ENCODE data around the gene MZT2A.
A peak's percentile ranks its signal among the peaks of the same experiment; 100 is the strongest.
"Not testable (repeated sequence)": the region's sequence is repeated elsewhere in the genome, so short reads cannot be mapped to it uniquely, and the experiment has no call there.

Gene MZT2A

DNA sequence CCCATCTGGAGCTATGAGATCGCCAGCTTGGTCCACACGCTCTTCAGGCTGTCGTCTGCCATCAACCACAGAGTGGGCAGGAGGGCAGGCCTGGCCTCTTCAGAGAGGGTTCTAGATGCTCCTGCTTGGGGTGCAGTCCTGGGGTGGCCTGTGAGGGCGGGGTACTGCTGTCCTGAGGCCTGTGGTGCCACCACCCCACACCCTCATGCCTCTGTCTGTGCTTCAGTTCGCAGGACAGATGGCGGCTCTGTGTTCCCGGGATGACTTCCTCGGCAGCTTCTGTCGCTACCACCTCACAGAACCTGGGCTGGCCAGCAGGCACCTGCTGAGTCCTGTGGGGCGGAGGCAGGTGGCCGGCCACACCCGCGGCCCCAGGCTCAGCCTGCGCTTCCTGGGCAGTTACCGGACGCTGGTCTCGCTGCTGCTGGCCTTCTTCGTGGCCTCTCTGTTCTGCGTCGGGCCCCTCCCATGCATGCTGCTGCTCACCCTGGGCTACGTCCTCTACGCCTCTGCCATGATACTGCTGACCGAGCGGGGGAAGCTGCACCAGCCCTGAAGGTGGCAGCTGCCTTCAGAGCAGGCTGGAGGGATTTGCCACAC is 27.8 kb upstream of the MZT2A start:
- DNase-seq: not testable (repeated sequence)

DNA sequence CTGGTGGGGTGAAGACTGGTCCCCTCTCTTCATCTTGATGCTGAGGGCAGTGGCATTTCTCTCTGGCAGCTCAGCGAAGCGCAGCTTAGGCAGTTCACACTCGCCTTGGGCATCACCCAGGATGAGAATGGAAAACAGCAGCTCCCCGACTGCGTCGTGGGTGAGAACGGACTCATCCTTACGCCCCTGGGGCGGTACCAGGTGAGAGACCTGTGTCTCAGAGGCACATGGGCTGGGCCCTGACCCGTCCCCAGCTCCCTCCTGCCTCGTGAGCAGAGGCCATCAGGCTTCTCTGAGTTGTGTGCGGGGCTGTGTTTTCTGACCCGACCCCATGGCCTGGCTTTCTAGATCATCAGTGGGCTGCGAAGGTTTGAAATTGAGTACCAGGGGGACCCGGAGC is 27.3 kb upstream of the MZT2A start:
- no peak for DNase-seq

- DNase-seq: not testable (repeated sequence)
Measured at GRCh38 chr2:131518531-131518930, 26.3 kb upstream of the MZT2A start.

DNA sequence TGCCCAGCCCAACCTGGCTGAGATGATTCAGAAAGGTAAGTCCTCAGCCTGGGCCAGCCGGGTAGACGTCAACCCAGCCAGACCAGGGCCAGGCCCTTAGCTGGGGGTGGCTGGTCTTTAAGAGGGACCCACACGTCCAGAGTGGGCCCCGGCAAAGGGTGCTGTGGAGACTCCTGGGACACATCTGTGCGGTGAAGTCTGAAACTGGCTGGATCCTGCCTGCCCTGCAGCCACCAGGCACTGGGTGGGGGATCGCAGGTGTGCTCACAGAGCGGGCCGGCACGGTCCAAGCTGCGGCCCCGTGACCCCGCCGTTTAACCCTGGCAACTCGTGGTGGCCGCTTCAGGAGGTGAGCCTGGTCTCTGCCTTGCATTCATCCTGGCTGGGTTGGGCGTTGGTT is 25.7 kb upstream of the MZT2A start:
- DNase-seq: not testable (repeated sequence)

- no peak for DNase-seq
Measured at GRCh38 chr2:131517106-131517831, 25.1 kb upstream of the MZT2A start.

GRCh38 chr2:131516621-131517020 is 24.4 kb upstream of the MZT2A start:
- not testable (repeated sequence) for DNase-seq

GRCh38 chr2:131516011-131516410 is 23.8 kb upstream of the MZT2A start:
- no peak for DNase-seq

- DNase-seq: not testable (repeated sequence)
Measured at GRCh38 chr2:131515235-131515634, 23.0 kb upstream of the MZT2A start.

- not testable (repeated sequence) for DNase-seq
Measured at GRCh38 chr2:131514408-131515166, 22.4 kb upstream of the MZT2A start.

GRCh38 chr2:131511969-131512870 is 20.0 kb upstream of the MZT2A start:
- not testable (repeated sequence) for DNase-seq

- DNase-seq: not testable (repeated sequence)
Measured at GRCh38 chr2:131511291-131511968, 19.2 kb upstream of the MZT2A start.

GRCh38 chr2:131509615-131510014 is 17.4 kb upstream of the MZT2A start:
- no peak for DNase-seq

DNA sequence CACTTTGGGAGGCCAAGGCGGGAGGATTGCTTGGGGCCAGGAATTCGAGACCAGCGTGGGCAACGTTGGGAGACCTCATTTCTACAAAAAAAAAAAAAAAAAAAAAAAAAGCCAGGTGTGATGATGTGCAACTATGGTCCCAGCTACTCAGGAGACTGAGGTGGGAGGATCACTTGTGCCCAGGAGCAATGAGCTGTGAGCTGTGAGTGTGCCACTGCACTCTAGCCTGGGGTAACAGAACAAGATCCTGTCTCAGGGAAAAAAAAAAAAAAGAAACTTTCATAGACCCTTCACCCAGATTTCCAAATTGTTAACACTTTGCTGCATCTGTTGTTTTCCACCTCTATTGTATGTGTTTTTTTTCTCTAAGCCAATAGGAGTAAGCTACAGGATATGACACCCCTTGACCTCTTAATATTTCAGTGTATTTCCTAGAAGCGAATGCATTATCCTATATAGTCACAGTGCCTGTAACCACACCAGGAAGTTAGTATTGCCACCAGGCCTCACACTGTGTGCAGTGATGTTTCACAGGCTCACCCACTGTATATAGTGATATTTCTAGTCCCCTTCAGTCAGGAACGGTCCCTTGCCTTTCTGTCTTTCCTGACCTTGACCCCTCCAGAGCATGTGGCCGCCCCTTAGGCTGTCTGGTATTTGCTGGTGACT is 12.0 kb upstream of the MZT2A start:
- DNase-seq: not testable (repeated sequence)

GRCh38 chr2:131503587-131503986 is 11.4 kb upstream of the MZT2A start:
- DNase-seq: not testable (repeated sequence)

DNA sequence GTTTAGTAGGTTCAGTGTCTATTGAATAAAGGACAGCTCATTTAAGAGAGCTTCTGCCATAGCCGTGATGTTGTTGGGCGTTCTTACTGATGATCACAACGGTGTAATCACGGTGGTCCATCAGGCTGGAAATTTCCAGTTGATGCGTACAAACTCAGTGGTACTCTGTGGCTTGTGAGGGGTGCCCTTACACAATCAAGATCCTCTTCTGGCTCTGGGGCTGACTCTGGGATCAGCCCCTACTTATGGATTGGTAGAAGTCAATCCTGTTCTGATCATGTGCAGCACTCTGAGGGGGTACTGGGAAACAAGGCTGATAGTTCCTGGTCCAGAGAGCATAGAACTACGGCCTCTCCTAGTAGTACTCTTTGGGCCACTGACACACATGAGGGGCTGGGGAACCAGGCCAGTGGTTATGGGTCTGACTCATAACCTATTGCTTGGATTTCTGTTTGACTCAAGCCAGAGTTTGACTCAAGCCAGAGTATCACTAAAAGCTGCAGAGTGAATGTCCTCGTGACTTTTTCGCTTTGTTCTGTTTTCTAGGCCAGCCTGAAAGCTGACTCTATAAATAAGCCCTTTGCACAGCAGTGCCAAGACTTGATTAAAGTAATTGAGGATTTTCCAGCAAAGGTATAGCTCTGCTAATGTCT is 6.2 kb upstream of the MZT2A start:
- not testable (repeated sequence) for DNase-seq

DNA sequence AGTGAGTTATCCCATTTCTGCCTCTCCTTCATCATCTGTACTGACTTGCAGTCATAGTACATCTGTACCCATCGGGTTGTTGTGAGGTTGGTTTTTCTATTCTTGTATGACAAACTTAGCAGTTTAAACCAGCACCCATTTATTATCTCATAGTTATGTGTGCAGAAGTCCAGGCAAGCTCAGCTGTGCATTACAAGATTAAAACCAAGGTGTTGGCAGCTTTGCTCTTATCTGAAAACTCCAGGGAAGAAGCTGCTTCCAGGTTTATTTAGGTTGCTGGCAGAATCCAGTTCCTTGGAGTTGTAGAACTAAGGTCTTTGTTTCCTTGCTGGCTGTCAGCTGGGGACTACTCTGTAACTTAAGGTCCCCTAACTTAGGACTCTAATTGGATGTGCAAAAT is 3.3 kb upstream of the MZT2A start:
- not testable (repeated sequence) for DNase-seq

- DNase-seq: no peak
Measured at GRCh38 chr2:131493199-131493968, 1.2 kb upstream of the MZT2A start.

GRCh38 chr2:131492418-131493198 is 411 bp upstream of the MZT2A start:
- DNase-seq: peak; percentile 91

GRCh38 chr2:131491469-131491836 is 744 bp downstream of the MZT2A start:
- DNase-seq: not testable (repeated sequence)

Data from activated CD4-positive, CD25-positive, alpha-beta regulatory T cell treated with anti-CD3 and anti-CD28 coated beads, Interleukin-2, amount 50 U/mL, for 72 hours (primary cell).